SU-DHL-6 (cell line): ENCODE data around the gene CSF1R.

Experiments
- H2AFZ ChIP-seq: fragments of 200-600 bp; sonication (generic); 2 replicates; pipeline ENCODE4 v1.6.1; 2014; ENCODE audit warnings: low read depth, mild to moderate bottlenecking, moderate library complexity, mixed read lengths, antibody characterized with exemption, low read length; ENCODE audit not compliant: severe bottlenecking
- H3F3A ChIP-seq: fragments of 200-600 bp; shearing (Covaris generic); 2 replicates; pipeline ENCODE4 v1.6.0; 2016; ENCODE audit warnings: antibody characterized with exemption, mild to moderate bottlenecking; ENCODE audit not compliant: insufficient read depth
- H3K27ac ChIP-seq: fragments of 200-600 bp; sonication (generic); 2 replicates; pipeline ENCODE4 v1.5.1; 2016; ENCODE audit warnings: low read depth, mild to moderate bottlenecking, low read length, moderate library complexity, mixed read lengths
- H3K27me3 ChIP-seq: fragments of 200-600 bp; sonication (generic), shearing (Covaris generic); 2 replicates; pipeline ENCODE4 v1.6.0; 2014; ENCODE audit warnings: mild to moderate bottlenecking, low read length
- H3K36me3 ChIP-seq: fragments of 200-600 bp; sonication (generic); 2 replicates; pipeline ENCODE4 v1.6.1; 2014; ENCODE audit warnings: mild to moderate bottlenecking, low read length, mixed read lengths
- H3K4me2 ChIP-seq: fragments of 300-600, 200-600 bp; shearing (Covaris generic), sonication (generic); 2 replicates; pipeline ENCODE4 v1.6.0; 2014; ENCODE audit warnings: low read length, low read depth, mild to moderate bottlenecking; ENCODE audit not compliant: poor library complexity, severe bottlenecking
- H3K4me3 ChIP-seq: fragments of 200-600 bp; sonication (generic); 2 replicates; pipeline ENCODE4 v1.5.1; 2014; ENCODE audit warnings: antibody characterized with exemption, low read length, mild to moderate bottlenecking, mixed read lengths; ENCODE audit not compliant: insufficient read depth, poor library complexity, severe bottlenecking
- H3K79me2 ChIP-seq: fragments of 200-600 bp; sonication (generic); 2 replicates; pipeline ENCODE4 v1.6.1; 2014; ENCODE audit warnings: mild to moderate bottlenecking, low read length, moderate library complexity; ENCODE audit not compliant: insufficient read depth
- H3K9ac ChIP-seq: fragments of 200-600 bp; sonication (generic); 2 replicates; pipeline ENCODE4 v1.7.0; 2014; ENCODE audit warnings: mild to moderate bottlenecking, low read length
- H3K9me2 ChIP-seq: fragments of 200-600 bp; sonication (generic); replicated peaks from 2 replicates; pipeline ENCODE4 v1.6.1; 2014; ENCODE audit warnings: low read length; ENCODE audit not compliant: insufficient read depth
- H3K9me3 ChIP-seq: fragments of 200-600 bp; sonication (generic); 2 replicates; pipeline ENCODE4 v1.6.1; 2014; ENCODE audit warnings: low read length, mixed read lengths; ENCODE audit not compliant: insufficient read depth
- H4K20me1 ChIP-seq: fragments of 200-600 bp; sonication (generic); 2 replicates; pipeline ENCODE4 v1.6.1; 2014; ENCODE audit warnings: low read depth, mild to moderate bottlenecking, antibody characterized with exemption, low read length, moderate library complexity, mixed read lengths
- EZH2phosphoT487 ChIP-seq: fragments of 200-600 bp; sonication (generic), shearing (Covaris generic); conservative IDR thresholded peaks from 2 replicates; pipeline ENCODE4 v1.6.1; 2018; ENCODE audit warnings: mild to moderate bottlenecking, antibody characterized with exemption, low read length, moderate library complexity, mixed read lengths
- TF ChIP-seq, protein P1 (sequence below): fragments of 200-600 bp; sonication (generic); IDR thresholded peaks from one replicate; pipeline ENCODE4 v1.5.1; 2017; ENCODE audit warnings: antibody characterized with exemption, mild to moderate bottlenecking, low read length, moderate library complexity; ENCODE audit not compliant: insufficient read depth, poor library complexity, severe bottlenecking

The CSF1R gene

DNA sequence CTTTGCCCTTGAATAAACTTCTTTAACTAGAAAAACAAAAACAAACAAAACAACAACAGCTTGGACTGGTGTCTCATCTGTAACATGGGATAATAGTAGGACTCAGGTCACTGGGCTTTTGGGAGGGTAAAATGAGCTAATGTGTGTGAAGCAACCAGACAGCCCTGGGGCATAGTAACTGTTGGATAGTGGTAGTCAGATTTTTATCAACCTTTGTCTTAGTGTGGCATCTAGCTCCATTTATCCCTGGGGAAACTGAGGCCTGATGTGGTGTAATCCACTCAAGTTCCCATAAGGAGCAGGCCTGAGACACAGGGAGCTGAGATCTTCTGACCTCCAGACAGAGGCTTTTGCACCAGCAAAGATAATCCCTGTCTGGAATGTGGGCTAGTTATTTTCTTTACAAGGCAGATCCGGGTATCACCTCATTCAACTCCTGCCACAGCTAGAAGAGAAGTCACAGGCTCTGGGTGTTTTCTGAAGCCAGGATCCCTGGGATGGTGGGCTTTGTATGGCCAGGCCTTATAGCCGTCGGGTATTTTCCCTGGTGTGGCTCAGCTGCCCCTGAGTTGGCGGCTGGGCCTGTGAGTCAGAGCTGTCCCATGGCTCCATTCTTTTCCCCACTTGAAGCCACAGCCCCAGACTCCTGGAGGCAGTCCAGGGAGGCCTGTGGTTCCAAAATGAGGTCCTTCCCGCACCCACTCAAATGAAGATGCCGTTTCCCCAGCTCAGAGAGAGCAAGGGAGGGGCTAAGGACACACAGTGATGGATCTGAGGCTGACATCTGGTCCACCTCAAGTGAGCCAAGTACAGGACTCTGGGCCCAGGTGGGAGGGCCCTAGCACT, 26.1 kb upstream of the CSF1R start:
- Histone ChIP-seq H3K27ac (no peak overlapping the region), H3K36me3 (no peaks in the 10 kb centered on the region), H3K4me3 (no peak overlapping the region), H3K9me2 (no peaks in the 10 kb centered on the region), H3K4me2 (no peak overlapping the region), H3F3A (no peaks in the 10 kb centered on the region), H3K27me3 (no peaks in the 10 kb centered on the region), H4K20me1 (no peaks in the 10 kb centered on the region), H2AFZ (no peak overlapping the region), H3K9ac (no peak overlapping the region), H3K9me3 (no peaks in the 10 kb centered on the region), H3K79me2 (no peaks in the 10 kb centered on the region)
- TF ChIP-seq, protein P1, sequence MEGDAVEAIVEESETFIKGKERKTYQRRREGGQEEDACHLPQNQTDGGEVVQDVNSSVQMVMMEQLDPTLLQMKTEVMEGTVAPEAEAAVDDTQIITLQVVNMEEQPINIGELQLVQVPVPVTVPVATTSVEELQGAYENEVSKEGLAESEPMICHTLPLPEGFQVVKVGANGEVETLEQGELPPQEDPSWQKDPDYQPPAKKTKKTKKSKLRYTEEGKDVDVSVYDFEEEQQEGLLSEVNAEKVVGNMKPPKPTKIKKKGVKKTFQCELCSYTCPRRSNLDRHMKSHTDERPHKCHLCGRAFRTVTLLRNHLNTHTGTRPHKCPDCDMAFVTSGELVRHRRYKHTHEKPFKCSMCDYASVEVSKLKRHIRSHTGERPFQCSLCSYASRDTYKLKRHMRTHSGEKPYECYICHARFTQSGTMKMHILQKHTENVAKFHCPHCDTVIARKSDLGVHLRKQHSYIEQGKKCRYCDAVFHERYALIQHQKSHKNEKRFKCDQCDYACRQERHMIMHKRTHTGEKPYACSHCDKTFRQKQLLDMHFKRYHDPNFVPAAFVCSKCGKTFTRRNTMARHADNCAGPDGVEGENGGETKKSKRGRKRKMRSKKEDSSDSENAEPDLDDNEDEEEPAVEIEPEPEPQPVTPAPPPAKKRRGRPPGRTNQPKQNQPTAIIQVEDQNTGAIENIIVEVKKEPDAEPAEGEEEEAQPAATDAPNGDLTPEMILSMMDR: no peak
- TF ChIP-seq EZH2phosphoT487: no peak

DNA sequence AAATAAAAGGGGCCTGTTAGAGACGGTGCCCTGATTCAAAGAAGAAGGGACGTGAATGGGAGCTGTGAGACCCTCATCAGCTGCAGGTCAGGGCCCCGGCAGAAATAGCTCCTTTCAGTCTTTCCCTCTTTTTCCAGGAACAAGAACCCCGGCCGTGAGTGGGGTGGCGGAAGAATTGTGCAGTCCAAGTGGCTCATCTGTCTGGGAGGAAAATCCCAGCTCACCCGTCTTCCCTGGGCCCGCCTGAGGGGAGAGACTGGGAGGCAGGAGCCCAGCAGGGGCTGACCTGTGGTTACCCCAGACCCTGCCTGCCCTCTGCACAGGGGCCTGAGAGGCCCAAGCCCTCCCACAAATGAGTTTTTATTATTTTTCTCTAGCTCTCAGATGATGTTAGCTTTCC, 24.8 kb upstream of the CSF1R start:
- Histone ChIP-seq H4K20me1 (no peaks in the 10 kb centered on the region), H3F3A (no peaks in the 10 kb centered on the region), H3K79me2 (no peaks in the 10 kb centered on the region), H3K4me2 (no peak overlapping the region), H3K9me3 (no peaks in the 10 kb centered on the region), H2AFZ (no peak overlapping the region), H3K4me3 (no peak overlapping the region), H3K36me3 (no peaks in the 10 kb centered on the region), H3K9ac (no peak overlapping the region), H3K27ac (no peak overlapping the region), H3K27me3 (no peaks in the 10 kb centered on the region), H3K9me2 (no peaks in the 10 kb centered on the region)
- TF ChIP-seq, protein P1: no peak
- no peak for TF ChIP-seq EZH2phosphoT487

DNA sequence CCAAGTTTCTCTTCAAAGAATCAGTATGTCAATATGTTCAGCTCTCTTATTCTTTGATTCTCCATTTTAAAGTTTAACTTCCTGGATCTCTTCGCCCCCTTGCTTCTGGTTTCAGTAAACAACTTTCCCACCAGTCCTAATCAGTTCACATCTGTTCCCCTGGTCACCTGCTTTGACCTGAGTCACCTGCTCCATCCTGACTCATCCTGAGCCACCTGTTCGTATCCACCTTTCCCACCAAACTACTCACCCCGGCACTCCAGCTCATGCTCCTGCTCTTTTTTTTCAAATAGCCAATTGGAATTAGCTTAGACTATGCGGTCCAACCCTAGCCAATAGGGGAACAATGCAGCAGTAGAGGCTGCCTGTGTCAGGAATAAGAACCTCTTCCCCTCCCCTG, 23.6 kb upstream of the CSF1R start:
- H3K4me3 ChIP-seq: no peak overlapping the region
- no peak overlapping the region for H3K9ac ChIP-seq
- H3K27me3 ChIP-seq: no peaks in the 10 kb centered on the region
- H3F3A ChIP-seq: no peaks in the 10 kb centered on the region
- H3K36me3 ChIP-seq: no peaks in the 10 kb centered on the region
- H2AFZ ChIP-seq: no peak overlapping the region
- H3K27ac ChIP-seq: no peak overlapping the region
- no peaks in the 10 kb centered on the region for H4K20me1 ChIP-seq
- H3K9me3 ChIP-seq: no peaks in the 10 kb centered on the region
- H3K4me2 ChIP-seq: no peak overlapping the region
- H3K79me2 ChIP-seq: no peaks in the 10 kb centered on the region
- TF ChIP-seq EZH2phosphoT487: no peak
- TF ChIP-seq, protein P1: no peak
- H3K9me2 ChIP-seq: no peaks in the 10 kb centered on the region
